ENCODE results near the gene TNNT1.

DNA sequence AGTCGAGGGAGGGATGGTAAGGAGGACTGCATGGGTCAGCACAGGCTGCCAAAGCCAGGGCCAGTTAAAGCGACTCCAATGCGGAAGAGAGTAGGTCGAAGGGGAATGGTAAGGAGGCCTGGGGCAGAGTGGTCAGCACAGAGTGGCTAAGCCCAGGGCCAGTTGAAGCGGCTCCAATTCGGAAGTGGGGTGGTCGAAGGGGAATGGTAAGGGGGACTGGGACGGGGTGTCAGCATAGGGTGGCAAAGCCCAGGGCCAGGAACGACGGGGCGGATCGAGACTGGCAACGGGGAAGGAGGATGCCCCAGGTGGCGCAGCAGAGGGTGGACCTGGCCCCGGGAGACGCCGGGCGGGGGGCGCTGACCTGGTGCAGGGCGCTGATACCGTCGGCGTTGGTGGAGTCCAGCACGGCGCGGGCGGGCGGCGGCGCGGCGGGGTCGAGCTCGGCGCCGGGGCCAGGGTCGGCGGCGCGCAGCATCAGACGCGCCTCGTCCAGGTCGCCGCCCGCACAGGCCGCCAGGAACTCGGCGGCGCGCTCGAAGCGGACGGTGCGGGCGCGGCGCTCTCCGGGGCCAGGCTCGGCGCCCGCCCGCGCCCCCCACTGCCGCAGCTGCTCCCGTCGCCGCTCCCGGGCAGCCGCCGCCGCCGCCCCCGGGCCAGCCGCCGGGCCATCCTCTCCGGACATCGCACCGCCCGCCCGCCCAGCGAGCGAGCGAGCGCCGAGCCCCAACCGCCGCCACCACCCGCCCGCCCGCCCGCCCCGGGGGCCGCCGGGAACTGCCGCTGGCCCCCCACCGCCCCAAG lies 31.9 kb downstream of the TNNT1 start, which contains the start of gene PPP1R12C:
- TF ChIP-seq EZH2 (IDR thresholded peaks at IDR 0.05; ENCODE audit: insufficient read depth, low read length), result no peak
- TF ChIP-seq, protein P1, sequence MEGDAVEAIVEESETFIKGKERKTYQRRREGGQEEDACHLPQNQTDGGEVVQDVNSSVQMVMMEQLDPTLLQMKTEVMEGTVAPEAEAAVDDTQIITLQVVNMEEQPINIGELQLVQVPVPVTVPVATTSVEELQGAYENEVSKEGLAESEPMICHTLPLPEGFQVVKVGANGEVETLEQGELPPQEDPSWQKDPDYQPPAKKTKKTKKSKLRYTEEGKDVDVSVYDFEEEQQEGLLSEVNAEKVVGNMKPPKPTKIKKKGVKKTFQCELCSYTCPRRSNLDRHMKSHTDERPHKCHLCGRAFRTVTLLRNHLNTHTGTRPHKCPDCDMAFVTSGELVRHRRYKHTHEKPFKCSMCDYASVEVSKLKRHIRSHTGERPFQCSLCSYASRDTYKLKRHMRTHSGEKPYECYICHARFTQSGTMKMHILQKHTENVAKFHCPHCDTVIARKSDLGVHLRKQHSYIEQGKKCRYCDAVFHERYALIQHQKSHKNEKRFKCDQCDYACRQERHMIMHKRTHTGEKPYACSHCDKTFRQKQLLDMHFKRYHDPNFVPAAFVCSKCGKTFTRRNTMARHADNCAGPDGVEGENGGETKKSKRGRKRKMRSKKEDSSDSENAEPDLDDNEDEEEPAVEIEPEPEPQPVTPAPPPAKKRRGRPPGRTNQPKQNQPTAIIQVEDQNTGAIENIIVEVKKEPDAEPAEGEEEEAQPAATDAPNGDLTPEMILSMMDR (IDR thresholded peaks at IDR 0.05; ENCODE audit: insufficient read depth, low read depth, low read length), result no peak

Data from astrocyte (in vitro differentiated cells and primary cell).